ENCODE results near the gene NME8.

DNA sequence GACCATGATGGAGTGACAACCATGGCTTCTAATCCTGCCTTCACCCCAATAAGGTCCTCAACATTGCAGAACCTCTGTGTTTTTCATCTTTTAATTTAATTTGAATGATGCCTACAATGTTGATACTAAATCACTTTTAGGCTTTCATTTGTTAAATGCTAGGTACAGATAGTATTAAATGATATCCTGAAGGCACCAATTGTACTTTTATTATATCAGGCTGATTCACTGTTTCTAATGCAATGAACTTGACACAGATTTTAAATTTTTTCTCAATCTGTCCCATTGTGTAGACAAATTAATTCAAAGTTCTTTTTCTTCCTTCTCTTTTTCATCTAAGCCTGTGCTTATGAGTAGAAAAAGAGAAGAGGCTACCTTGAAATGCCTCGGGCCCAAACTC is 77.2 kb downstream of the NME8 start:
- TF ChIP-seq, protein P1, sequence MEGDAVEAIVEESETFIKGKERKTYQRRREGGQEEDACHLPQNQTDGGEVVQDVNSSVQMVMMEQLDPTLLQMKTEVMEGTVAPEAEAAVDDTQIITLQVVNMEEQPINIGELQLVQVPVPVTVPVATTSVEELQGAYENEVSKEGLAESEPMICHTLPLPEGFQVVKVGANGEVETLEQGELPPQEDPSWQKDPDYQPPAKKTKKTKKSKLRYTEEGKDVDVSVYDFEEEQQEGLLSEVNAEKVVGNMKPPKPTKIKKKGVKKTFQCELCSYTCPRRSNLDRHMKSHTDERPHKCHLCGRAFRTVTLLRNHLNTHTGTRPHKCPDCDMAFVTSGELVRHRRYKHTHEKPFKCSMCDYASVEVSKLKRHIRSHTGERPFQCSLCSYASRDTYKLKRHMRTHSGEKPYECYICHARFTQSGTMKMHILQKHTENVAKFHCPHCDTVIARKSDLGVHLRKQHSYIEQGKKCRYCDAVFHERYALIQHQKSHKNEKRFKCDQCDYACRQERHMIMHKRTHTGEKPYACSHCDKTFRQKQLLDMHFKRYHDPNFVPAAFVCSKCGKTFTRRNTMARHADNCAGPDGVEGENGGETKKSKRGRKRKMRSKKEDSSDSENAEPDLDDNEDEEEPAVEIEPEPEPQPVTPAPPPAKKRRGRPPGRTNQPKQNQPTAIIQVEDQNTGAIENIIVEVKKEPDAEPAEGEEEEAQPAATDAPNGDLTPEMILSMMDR (IDR thresholded peaks at IDR 0.05): no peak
- TF ChIP-seq POLR2A (IDR thresholded peaks at IDR 0.05): no peak
